ENCODE results near the gene ASB10. TPM values are rescaled to one million over a fixed set of nuclear protein-coding genes. Genes with fewer than 3 reads are reported as not detected.

The ASB10 gene
- polyA plus RNA-seq, 2 of the 4 experiments (the other 2 are of a cell fraction): not detected

DNA sequence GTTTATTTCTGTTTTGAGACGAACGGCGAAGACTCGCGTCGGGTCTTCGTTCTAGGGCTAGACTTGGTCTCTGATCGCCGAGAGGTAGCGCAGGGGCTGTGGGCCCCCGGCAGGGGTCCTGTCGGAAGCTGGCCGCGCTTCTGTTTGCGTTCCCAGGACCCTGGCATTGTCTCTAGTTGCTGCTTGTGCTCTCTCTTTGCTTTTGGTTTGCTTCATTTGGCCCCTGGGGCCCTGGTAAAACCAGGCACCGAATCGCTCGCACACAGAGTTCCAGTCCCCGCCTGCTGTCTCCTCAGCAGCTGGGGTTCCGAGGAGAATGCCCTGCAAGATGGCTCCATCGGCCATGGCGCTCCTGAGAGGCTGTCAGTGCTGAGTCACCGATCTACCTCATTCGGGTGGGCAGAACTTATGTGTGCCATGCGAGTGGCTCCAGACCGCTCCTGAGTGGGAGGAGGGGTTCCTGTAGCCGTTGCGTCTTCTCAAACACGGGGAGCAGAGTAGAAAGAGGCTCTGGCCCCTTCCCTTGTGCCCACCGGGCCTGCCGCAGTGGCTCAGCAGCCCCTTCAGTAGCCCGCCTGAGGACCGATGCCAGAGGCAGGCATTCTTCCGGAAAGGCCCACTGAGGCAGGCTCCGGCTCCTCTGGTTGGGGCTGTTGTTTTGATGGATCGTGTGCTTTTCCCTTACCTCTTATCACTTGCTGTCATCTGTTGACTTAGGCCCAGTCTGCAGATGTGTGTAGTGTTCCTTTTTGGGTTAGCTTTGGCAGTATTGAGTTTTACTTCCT, 46.1 kb upstream of the ASB10 start:
- FAIRE-seq (no peak), ATAC-seq (peak; percentile 58 to 81), DNase-seq (ENCODE audit: low read depth in 1 of 2, low spot score in 1 of 2) (peak; percentile 56 to 72)
- peak overlapping the region; percentile 91 for H3K4me2 ChIP-seq
- no peaks in the 10 kb centered on the region for H3K9me3 ChIP-seq
- H3K4me1 ChIP-seq: peaks cover 23% of the 10 kb centered on the region
- H3K4me3 ChIP-seq: peak overlapping the region; percentile 78
- ChIA-PET CTCF (interaction anchor here (0.6 to 6.5 kb wide), 5 partner anchors 12 to 122 kb away, joined by 3 to 69 read pairs (median 5); no protein-coding TSS in a partner anchor), POLR2A (interaction anchor here (0.9 to 1.7 kb wide), 6 partner anchors 9 to 109 kb away, joined by 3 to 9 read pairs (median 4); no protein-coding TSS in a partner anchor)
- WGBS (ENCODE audit: missing lambda C conversion rate): 25% methylated on average over 24 of the region's 36 CpGs
- peak overlapping the region; percentile 86 to 96 for H3K27ac ChIP-seq
- TF ChIP-seq MAFK (IDR thresholded peaks at IDR 0.05; ENCODE audit: partially characterized antibody) (peak; percentile 38), CBX8 (IDR thresholded peaks at IDR 0.05) (no peak), ZC3H11A (IDR thresholded peaks at IDR 0.05) (no peak)

DNA sequence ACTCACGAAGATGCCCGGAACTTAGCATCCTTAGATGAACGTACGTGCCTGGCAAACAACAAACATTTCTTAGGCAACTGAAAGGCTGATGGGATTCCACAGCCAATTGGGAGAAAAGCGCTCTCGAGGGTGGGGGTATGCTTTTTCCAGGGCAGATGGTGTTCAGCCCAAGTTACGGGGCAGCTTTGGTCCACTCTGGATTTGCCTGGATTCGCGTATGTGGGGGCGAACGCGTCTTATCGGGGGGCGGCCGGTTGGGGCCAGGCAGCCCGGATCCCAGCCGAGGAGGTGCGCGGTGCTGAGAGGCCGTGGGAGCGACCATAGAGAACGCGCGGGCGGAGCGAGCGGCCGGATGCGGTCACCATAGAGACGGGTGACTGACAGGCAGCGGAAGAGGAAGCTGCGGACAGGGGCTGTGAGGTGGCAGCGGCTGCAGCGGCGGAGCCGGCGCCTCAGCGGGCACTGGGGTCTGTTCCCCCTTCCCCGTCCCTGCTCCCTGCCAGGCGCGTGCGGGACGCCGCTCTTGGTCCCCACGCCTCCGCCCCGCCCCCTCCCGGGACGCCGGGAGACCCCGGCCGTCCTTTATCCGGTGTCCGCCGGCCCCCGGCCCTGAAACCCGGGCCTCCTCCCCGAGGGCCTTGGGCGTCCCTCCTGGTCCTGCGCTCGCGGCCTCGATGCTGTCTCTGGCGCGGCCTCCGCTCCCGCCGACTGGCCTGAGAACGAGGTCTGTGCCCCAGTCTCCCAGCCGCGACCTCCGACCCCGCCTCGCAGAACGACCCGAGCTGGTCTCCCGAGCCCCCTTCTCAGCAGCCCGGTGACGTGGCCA, 45.3 kb upstream of the ASB10 start, which contains the start of gene CHPF2:
Gene CHPF2 (plus strand): TSS at position 393 of the 826 bp plus-strand sequence. CDS start 1,529 bp downstream, outside the sequence.
- peak within 1 kb of the TSS; percentile 91 for H3K4me2 ChIP-seq
- peaks cover 26% of the 10 kb centered on the region for H3K4me1 ChIP-seq
- peak within 1 kb of the TSS; percentile 86 to 96 for H3K27ac ChIP-seq
- CTCF ChIA-PET: interaction anchor here (0.6 to 6.5 kb wide), 4 partner anchors 11 to 121 kb away, joined by 3 to 69 read pairs (median 4); no protein-coding TSS in a partner anchor
- FAIRE-seq: no peak
- no peaks in the 10 kb centered on the region for H3K9me3 ChIP-seq
- POLR2A ChIA-PET: interaction anchor here (0.9 to 1.7 kb wide), 6 partner anchors 9 to 108 kb away, joined by 3 to 9 read pairs (median 4); no protein-coding TSS in a partner anchor
- peak within 1 kb of the TSS; percentile 78 for H3K4me3 ChIP-seq
- peak; percentile 96 to 99 for ATAC-seq
- peak; percentile 83 to 98 for DNase-seq (ENCODE audit: low read depth in 1 of 2, low spot score in 1 of 2)
- 0% methylated on average over 41 of the region's 79 CpGs for WGBS (ENCODE audit: missing lambda C conversion rate)
- TF ChIP-seq CHD2 (IDR thresholded peaks at IDR 0.05; ENCODE audit: low read length, partially characterized antibody) (no peak), NFE2L2 (conservative IDR thresholded peaks at IDR 0.05; ENCODE audit: low read length) (no peak), KDM5A (IDR thresholded peaks at IDR 0.05) (peak; percentile 7; the same call in 1 of the 2 replicates), POLR2A (IDR thresholded peaks at IDR 0.05; ENCODE audit: low read length) (peak; percentile 85), HEYL (CRISPR knock-in tag; IDR thresholded peaks at IDR 0.05) (no peak), RNF2 (IDR thresholded peaks at IDR 0.05; ENCODE audit: borderline replicate concordance, low read depth) (no peak), GATA3 (IDR thresholded peaks at IDR 0.05; ENCODE audit: borderline replicate concordance) (peak; percentile 14; the same call in 1 of the 2 replicates), JUN (IDR thresholded peaks at IDR 0.05) (peak in 1 of 2 experiments; percentile 80; a peak in 3 of 5 replicates), EHMT2 (IDR thresholded peaks at IDR 0.05; ENCODE audit: low read depth) (no peak), NPAS2 (CRISPR knock-in tag; IDR thresholded peaks at IDR 0.05; ENCODE audit: borderline replicate concordance) (no peak), TP53 (CRISPR knock-in tag; IDR thresholded peaks at IDR 0.05) (no peak), KDM1A (IDR thresholded peaks at IDR 0.05; ENCODE audit: low read depth) (no peak), PHF8 (IDR thresholded peaks at IDR 0.05; ENCODE audit: borderline replicate concordance, low read depth) (no peak)
- TF ChIP-seq, protein P1, sequence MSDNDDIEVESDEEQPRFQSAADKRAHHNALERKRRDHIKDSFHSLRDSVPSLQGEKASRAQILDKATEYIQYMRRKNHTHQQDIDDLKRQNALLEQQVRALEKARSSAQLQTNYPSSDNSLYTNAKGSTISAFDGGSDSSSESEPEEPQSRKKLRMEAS (IDR thresholded peaks at IDR 0.05): peak; percentile 70
- TF ChIP-seq, protein P2, sequence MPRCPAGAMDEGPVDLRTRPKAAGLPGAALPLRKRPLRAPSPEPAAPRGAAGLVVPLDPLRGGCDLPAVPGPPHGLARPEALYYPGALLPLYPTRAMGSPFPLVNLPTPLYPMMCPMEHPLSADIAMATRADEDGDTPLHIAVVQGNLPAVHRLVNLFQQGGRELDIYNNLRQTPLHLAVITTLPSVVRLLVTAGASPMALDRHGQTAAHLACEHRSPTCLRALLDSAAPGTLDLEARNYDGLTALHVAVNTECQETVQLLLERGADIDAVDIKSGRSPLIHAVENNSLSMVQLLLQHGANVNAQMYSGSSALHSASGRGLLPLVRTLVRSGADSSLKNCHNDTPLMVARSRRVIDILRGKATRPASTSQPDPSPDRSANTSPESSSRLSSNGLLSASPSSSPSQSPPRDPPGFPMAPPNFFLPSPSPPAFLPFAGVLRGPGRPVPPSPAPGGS (IDR thresholded peaks at IDR 0.05): peak; percentile 79; the same call in 2 of the 3 replicates
- TF ChIP-seq, protein P3, sequence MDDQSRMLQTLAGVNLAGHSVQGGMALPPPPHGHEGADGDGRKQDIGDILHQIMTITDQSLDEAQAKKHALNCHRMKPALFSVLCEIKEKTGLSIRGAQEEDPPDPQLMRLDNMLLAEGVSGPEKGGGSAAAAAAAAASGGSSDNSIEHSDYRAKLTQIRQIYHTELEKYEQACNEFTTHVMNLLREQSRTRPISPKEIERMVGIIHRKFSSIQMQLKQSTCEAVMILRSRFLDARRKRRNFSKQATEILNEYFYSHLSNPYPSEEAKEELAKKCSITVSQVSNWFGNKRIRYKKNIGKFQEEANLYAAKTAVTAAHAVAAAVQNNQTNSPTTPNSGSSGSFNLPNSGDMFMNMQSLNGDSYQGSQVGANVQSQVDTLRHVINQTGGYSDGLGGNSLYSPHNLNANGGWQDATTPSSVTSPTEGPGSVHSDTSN (IDR thresholded peaks at IDR 0.05): peak; percentile 98

Measured in A549 (cell line).